Measurements from ENCODE around the gene FLOT2. TPM values are rescaled to one million over a fixed set of nuclear protein-coding genes. Genes with fewer than 3 reads are reported as not detected.
A peak's percentile ranks its signal among the peaks of the same experiment; 100 is the strongest.
"Not testable (repeated sequence)": the region's sequence is repeated elsewhere in the genome, so short reads cannot be mapped to it uniquely, and the experiment has no call there.

Gene FLOT2
- total and polyA plus RNA-seq, 2 donors (not counting 1 experiment from before 2014, with no cell fraction given) = 196 to 270 TPM

- peaks cover 0 to 11% of the 10 kb centered on the region in 2 experiments for H3K36me3 ChIP-seq (replicated peaks in 1 of 2; ENCODE audit: control extremely low read depth in 1 of 2, control insufficient read depth in 1 of 2, extremely low read depth in 1 of 2, insufficient read depth in 2 of 2, low read length in 1 of 2)
- H4K20me1 ChIP-seq (ENCODE audit: control insufficient read depth, insufficient read depth, low read length, poor library complexity, severe bottlenecking) = peaks cover 44% of the 10 kb centered on the region
- Mint-ChIP-seq H3K27ac (peak overlapping the region; percentile 98), H3K4me3 (peak overlapping the region; percentile 85), H3K4me1 (peaks cover 73% of the 10 kb centered on the region)
- peak; percentile 7 for ATAC-seq (ENCODE audit: low read depth)
- H3K4me2 ChIP-seq (replicated peaks; ENCODE audit: low read depth, low read length, poor library complexity, severe bottlenecking) = peak overlapping the region; percentile 82
- peaks cover 87% of the 10 kb centered on the region for H3K79me2 ChIP-seq (ENCODE audit: control insufficient read depth, insufficient read depth, low read length)
- H3K4me3 ChIP-seq (ENCODE audit: control extremely low read depth in 1 of 5, extremely low read depth in 1 of 5, insufficient read depth in 1 of 5, low read depth in 2 of 5, low read length in 4 of 5) = peak overlapping the region; percentile 12 to 47 (median 23)
- H3K4me1 ChIP-seq (ENCODE audit: control insufficient read depth in 2 of 2, insufficient read depth in 2 of 2, low read length in 2 of 2) = peaks cover 67 to 80% of the 10 kb centered on the region in 2 donors
- peak; percentile 70 for DNase-seq
- H3K27ac ChIP-seq (ENCODE audit: low read length in 2 of 2) = peak overlapping the region; percentile 89 to 97
- peak overlapping the region; percentile 78 for H2AFZ ChIP-seq (ENCODE audit: insufficient read depth, low read depth, low read length, poor library complexity, severe bottlenecking)
- ChIA-PET CTCF (interaction anchor here (0.7 to 3.3 kb wide), 10 partner anchors 10 to 174 kb away, joined by 3 to 21 read pairs (median 6); partner anchors contain the start of genes DHRS13, FAM222B, RPL23A and TLCD1), POLR2A (interaction anchor here (0.6 to 1.8 kb wide), 6 partner anchors 9 to 407 kb away, joined by 3 to 14 read pairs (median 6); partner anchors contain the start of gene DHRS13)
- H3K27me3 Mint-ChIP-seq; intact Hi-C loops (cut with micrococcal nuclease); H3K27me3 ChIP-seq (replicated peaks in 1 of 4; ENCODE audit: control extremely low read depth in 1 of 4, control insufficient read depth in 3 of 4, insufficient read depth in 4 of 4, low read length in 3 of 4); H3K9me3 ChIP-seq (ENCODE audit: control extremely low read depth in 1 of 3, control insufficient read depth in 2 of 3, insufficient read depth in 1 of 3, low read length in 2 of 3); H3K9me3 Mint-ChIP-seq (ENCODE audit: insufficient read depth): not testable (repeated sequence)
- H3K9ac ChIP-seq (ENCODE audit: low read length) = peak overlapping the region; percentile 68
- WGBS (ENCODE audit: insufficient coverage) = 41% methylated on average over 4 of the region's 16 CpGs
Observed at GRCh38 chr17:28893248-28894183, 4.0 kb downstream of the FLOT2 start.

- Mint-ChIP-seq H3K9me3 (ENCODE audit: insufficient read depth) (no peaks in the 10 kb centered on the region), H3K27ac (peak overlapping the region; percentile 86), H3K4me3 (peak overlapping the region; percentile 56), H3K4me1 (peaks cover 81% of the 10 kb centered on the region), H3K27me3 (no peaks in the 10 kb centered on the region)
- DNase-seq = no peak
- Histone ChIP-seq H2AFZ (ENCODE audit: insufficient read depth, low read depth, low read length, poor library complexity, severe bottlenecking) (no peak overlapping the region), H3K27me3 (replicated peaks in 1 of 4; ENCODE audit: control extremely low read depth in 1 of 4, control insufficient read depth in 3 of 4, insufficient read depth in 4 of 4, low read length in 3 of 4) (no peaks in the 10 kb centered on the region), H3K79me2 (ENCODE audit: control insufficient read depth, insufficient read depth, low read length) (peaks cover 87% of the 10 kb centered on the region), H3K9ac (ENCODE audit: low read length) (no peak overlapping the region), H3K27ac (ENCODE audit: low read length in 2 of 2) (peak overlapping the region; percentile 21 to 97), H3K4me3 (ENCODE audit: control extremely low read depth in 1 of 5, extremely low read depth in 1 of 5, insufficient read depth in 1 of 5, low read depth in 2 of 5, low read length in 4 of 5) (no peak overlapping the region), H3K9me3 (ENCODE audit: control extremely low read depth in 1 of 3, control insufficient read depth in 2 of 3, insufficient read depth in 1 of 3, low read length in 2 of 3) (no peaks in the 10 kb centered on the region), H3K4me1 (ENCODE audit: control insufficient read depth in 2 of 2, insufficient read depth in 2 of 2, low read length in 2 of 2) (peaks cover 69 to 85% of the 10 kb centered on the region in 2 donors), H4K20me1 (ENCODE audit: control insufficient read depth, insufficient read depth, low read length, poor library complexity, severe bottlenecking) (peaks cover 59% of the 10 kb centered on the region), H3K4me2 (replicated peaks; ENCODE audit: low read depth, low read length, poor library complexity, severe bottlenecking) (peak overlapping the region; percentile 82), H3K36me3 (replicated peaks in 1 of 2; ENCODE audit: control extremely low read depth in 1 of 2, control insufficient read depth in 1 of 2, extremely low read depth in 1 of 2, insufficient read depth in 2 of 2, low read length in 1 of 2) (peaks cover 0 to 21% of the 10 kb centered on the region in 2 experiments)
- 67% methylated on average over 1 of the region's 4 CpGs for WGBS (ENCODE audit: insufficient coverage)
- CTCF ChIA-PET = interaction anchor here (0.7 to 3.3 kb wide), 7 partner anchors 11 to 165 kb away, joined by 3 to 21 read pairs (median 8); partner anchors contain the start of gene DHRS13
- no peak for TF ChIP-seq EZH2 (IDR thresholded peaks at IDR 0.05; ENCODE audit: borderline replicate concordance, insufficient read depth, low read depth, low read length, poor library complexity, severe bottlenecking)
- TF ChIP-seq CTCF (IDR thresholded peaks at IDR 0.05) = no peak
- intact Hi-C loops (cut with micrococcal nuclease) = no loop called here
- ATAC-seq (ENCODE audit: low read depth) = no peak
- POLR2A ChIA-PET = interaction anchor here (0.6 kb wide), 1 partner anchor 149 kb away, joined by 3 read pairs; no protein-coding TSS in a partner anchor
Observed at GRCh38 chr17:28892024-28892423, 5.5 kb downstream of the FLOT2 start.

Measured in B cell (primary cell).